Measurements from ENCODE around the gene C3orf18. TPM values are rescaled to one million over a fixed set of nuclear protein-coding genes. Genes with fewer than 3 reads are reported as not detected.
"Not testable (repeated sequence)": the region's sequence is repeated elsewhere in the genome, so short reads cannot be mapped to it uniquely, and the experiment has no call there.

Gene C3orf18
- total RNA-seq, 1 donor from 2014 or later = 8.9 TPM

GRCh38 chr3:50525191-50525910 lies 42.2 kb downstream of the C3orf18 start:
- no peak for DNase-seq (ENCODE audit: low spot score)

GRCh38 chr3:50524746-50525145 lies 42.8 kb downstream of the C3orf18 start:
- no peak for DNase-seq (ENCODE audit: low spot score)

- DNase-seq (ENCODE audit: low spot score) = no peak
Observed at GRCh38 chr3:50523279-50523811, 44.2 kb downstream of the C3orf18 start.

- DNase-seq (ENCODE audit: low spot score) = no peak
Observed at GRCh38 chr3:50521572-50521971, 46.0 kb downstream of the C3orf18 start.

GRCh38 chr3:50520849-50521248 lies 46.7 kb downstream of the C3orf18 start:
- no peak for DNase-seq (ENCODE audit: low spot score)

GRCh38 chr3:50519471-50520089 lies 48.0 kb downstream of the C3orf18 start:
- no peak for DNase-seq (ENCODE audit: low spot score)

GRCh38 chr3:50518436-50518835 lies 49.1 kb downstream of the C3orf18 start:
- no peak for DNase-seq (ENCODE audit: low spot score)

GRCh38 chr3:50517721-50518206 lies 49.8 kb downstream of the C3orf18 start:
- no peak for DNase-seq (ENCODE audit: low spot score)

GRCh38 chr3:50516440-50516871 lies 51.1 kb downstream of the C3orf18 start:
- DNase-seq (ENCODE audit: low spot score) = no peak

- DNase-seq (ENCODE audit: low spot score) = no peak
Observed at GRCh38 chr3:50515565-50516439, 51.7 kb downstream of the C3orf18 start.

GRCh38 chr3:50512908-50513307 lies 54.6 kb downstream of the C3orf18 start:
- not testable (repeated sequence) for DNase-seq (ENCODE audit: low spot score)

- DNase-seq (ENCODE audit: low spot score) = no peak
Observed at GRCh38 chr3:50512131-50512530, 55.4 kb downstream of the C3orf18 start.

GRCh38 chr3:50510325-50510724 lies 57.2 kb downstream of the C3orf18 start:
- no peak for DNase-seq (ENCODE audit: low spot score)

GRCh38 chr3:50509715-50510114 lies 57.8 kb downstream of the C3orf18 start:
- DNase-seq (ENCODE audit: low spot score) = no peak

- DNase-seq (ENCODE audit: low spot score) = no peak
Observed at GRCh38 chr3:50508821-50509220, 58.7 kb downstream of the C3orf18 start.

Other genes starting within 250 kb of the C3orf18 start
- 118 TPM for gene HYAL2, start 245.0 kb downstream of the C3orf18 start, total RNA-seq
- 27.4 TPM for gene TUSC2, start 239.5 kb downstream of the C3orf18 start, total RNA-seq
- 45.3 TPM for gene RASSF1, start 226.9 kb downstream of the C3orf18 start, total RNA-seq
- gene ZMYND10, start 222.0 kb downstream of the C3orf18 start, total RNA-seq = 0.71 TPM
- gene NPRL2, start 217.0 kb downstream of the C3orf18 start, total RNA-seq = 17.3 TPM
- gene CYB561D2, start 216.9 kb downstream of the C3orf18 start, total RNA-seq = 18.1 TPM
- 45.6 TPM for gene TMEM115, start 208.2 kb downstream of the C3orf18 start, total RNA-seq
- 0.45 TPM for gene CACNA2D2, start 64.1 kb downstream of the C3orf18 start, total RNA-seq
- 15.5 TPM for gene HEMK1, start 1.8 kb upstream of the C3orf18 start, total RNA-seq
- 56.2 TPM for gene CISH, start 44.0 kb upstream of the C3orf18 start, total RNA-seq
- gene MAPKAPK3, start 49.4 kb upstream of the C3orf18 start, total RNA-seq = 44.7 TPM
- 0.51 TPM for gene DOCK3, start 107.2 kb upstream of the C3orf18 start, total RNA-seq